Stomach (tissue), 9 donors: ENCODE results near the gene SMYD3. TPM values are rescaled to one million over a fixed set of nuclear protein-coding genes. Genes with fewer than 3 reads are reported as not detected.

ENCODE experiments used
- DNase-seq, 2 donors: peaks; one replicate each; pipeline versions ENCODE4 v3.0.0 to v3.0.0-alpha.2; 2013 to 2019
- H3K27ac ChIP-seq, 5 donors: fragments of 200-600 bp in 4 of 5; sonication (generic) in 4 of 5; one replicate each; pipeline ENCODE4 v1.5.1; 2013 to 2019; ENCODE audit warnings: mild to moderate bottlenecking in 1 of 5, moderate library complexity in 1 of 5
- H3K27me3 ChIP-seq, 3 donors: fragments of 200-600 bp; sonication (generic); one replicate each; pipeline ENCODE4 v1.5.1; 2017 to 2019; ENCODE audit warnings: mixed run types in 1 of 3
- H3K36me3 ChIP-seq, 4 donors: fragments of 200-600 bp; sonication (generic); 1 replicate in 3 of 4; 2 replicates in 1 of 4; pipeline ENCODE4 v1.5.1; 2016 to 2019
- H3K4me1 ChIP-seq, 4 donors: fragments of 200-600 bp; sonication (generic); one replicate each; pipeline ENCODE4 v1.5.1; 2016 to 2019
- H3K4me3 ChIP-seq, 4 donors: fragments of 200-600 bp; sonication (generic) in 3 of 4; one replicate each; pipeline ENCODE4 v1.5.1; 2016 to 2019; ENCODE audit warnings: mild to moderate bottlenecking in 1 of 4
- H3K9me3 ChIP-seq, 4 donors: fragments of 200-600 bp; sonication (generic); one replicate each; pipeline ENCODE4 v1.5.1; 2016 to 2019
- EP300 ChIP-seq: sonication (generic); formaldehyde crosslinking; IDR thresholded peaks from one replicate; pipeline ENCODE4 v1.6.1; 2017; ENCODE audit warnings: antibody characterized with exemption
- POLR2A ChIP-seq, 4 donors: fragments of 450-650 bp; IDR thresholded peaks; one replicate each; pipeline ENCODE4 v1.6.1; 2016; ENCODE audit warnings: antibody characterized with exemption in 4 of 4, control low read depth in 2 of 4, mild to moderate bottlenecking in 1 of 4, moderate library complexity in 1 of 4
- POLR2AphosphoS5 ChIP-seq, 3 donors: sonication (generic); formaldehyde crosslinking; IDR thresholded peaks; one replicate each; pipeline ENCODE4 v1.6.1; 2016; ENCODE audit warnings: antibody characterized with exemption in 3 of 3
- WGBS, 5 donors: extraction: QIAGEN DNeasy Blood & Tissue Kit in 3 of 5; methylation state at CpG; one replicate each; pipeline versions ENCODE4 v1.1.5 to v1.1.7; 2013 to 2018; 5-methylcytosine and 5-hydroxymethylcytosine counted together
- intact Hi-C: fragments of 100-400 bp; cut with DNase I; formaldehyde crosslinking; loops from one replicate; pipeline ENCODE4 v1.15.1; 2023; ENCODE audit warnings: low total_unique reads
- polyA plus RNA-seq, 3 donors: library from polyadenylated mRNA; stranded (reverse); fragments of 200-250 nt; gene quantifications; one replicate each; pipeline ENCODE4 v1.2.3, GENCODE V29; 2013
- total RNA-seq, 5 donors: library from RNA; depleted of rRNA; stranded (reverse); fragments of >200 nt; gene quantifications; one replicate each; pipeline versions ENCODE4 v1.1.0 to v1.2.3, GENCODE V29; 2014 to 2016
- TF ChIP-seq, protein P1 (sequence below), 7 experiments: fragments of 450-650 bp in 4 of 7; fragments of 200-600 bp in 3 of 7; sonication (generic) in 3 of 7; IDR thresholded peaks; one replicate each; pipeline ENCODE4 v1.5.1; 2016 to 2019; ENCODE audit warnings: antibody characterized with exemption in 7 of 7, control low read depth in 2 of 7, mild to moderate bottlenecking in 1 of 7
- donor health status: healthy with polysubstance abuse.
- donor health status: Bipolar disorder and iron deficiency.
- donor health status: healthy.

Gene SMYD3
- total and polyA plus RNA-seq, 8 donors = 6.4 to 196 (median 27.8) TPM

DNA sequence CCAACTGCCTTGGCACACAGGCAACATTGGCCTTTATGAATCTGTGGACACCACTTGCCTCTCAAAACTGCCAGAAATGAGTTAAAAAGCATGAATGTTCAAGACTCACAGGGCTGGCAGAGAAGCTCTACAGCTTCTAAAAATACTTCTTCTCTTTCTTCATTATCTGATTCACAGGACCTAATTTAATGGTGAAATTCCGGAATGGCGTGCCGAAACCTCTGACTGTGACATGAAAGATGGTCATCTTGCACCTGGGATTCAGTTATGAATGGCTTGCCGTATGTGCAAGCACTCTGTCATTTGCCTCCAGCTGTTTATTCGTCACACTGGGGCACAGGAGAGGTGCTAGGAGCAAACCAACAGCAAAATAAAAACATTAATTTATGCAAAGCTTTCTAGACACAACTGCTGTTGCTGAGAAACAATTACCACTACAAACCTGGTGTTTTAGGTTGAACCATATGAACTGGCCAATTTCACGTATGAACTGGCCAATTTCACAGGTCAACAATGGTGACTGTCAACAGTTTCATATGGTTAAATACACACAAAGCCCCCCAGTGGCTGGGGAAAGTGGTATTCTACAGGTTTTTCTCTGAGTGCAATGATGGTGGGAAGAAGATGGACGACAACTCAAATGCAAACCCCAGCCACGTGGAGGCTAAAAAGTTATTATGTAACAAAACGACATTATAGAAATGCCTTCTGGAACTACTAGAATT is 704.0 kb downstream of the SMYD3 start:
- DNase-seq = no peak
- TF ChIP-seq EP300 (no peak), POLR2AphosphoS5 (IDR thresholded peaks at IDR 0.05) (no peak), POLR2A (IDR thresholded peaks at IDR 0.05) (no peak)
- TF ChIP-seq, protein P1, sequence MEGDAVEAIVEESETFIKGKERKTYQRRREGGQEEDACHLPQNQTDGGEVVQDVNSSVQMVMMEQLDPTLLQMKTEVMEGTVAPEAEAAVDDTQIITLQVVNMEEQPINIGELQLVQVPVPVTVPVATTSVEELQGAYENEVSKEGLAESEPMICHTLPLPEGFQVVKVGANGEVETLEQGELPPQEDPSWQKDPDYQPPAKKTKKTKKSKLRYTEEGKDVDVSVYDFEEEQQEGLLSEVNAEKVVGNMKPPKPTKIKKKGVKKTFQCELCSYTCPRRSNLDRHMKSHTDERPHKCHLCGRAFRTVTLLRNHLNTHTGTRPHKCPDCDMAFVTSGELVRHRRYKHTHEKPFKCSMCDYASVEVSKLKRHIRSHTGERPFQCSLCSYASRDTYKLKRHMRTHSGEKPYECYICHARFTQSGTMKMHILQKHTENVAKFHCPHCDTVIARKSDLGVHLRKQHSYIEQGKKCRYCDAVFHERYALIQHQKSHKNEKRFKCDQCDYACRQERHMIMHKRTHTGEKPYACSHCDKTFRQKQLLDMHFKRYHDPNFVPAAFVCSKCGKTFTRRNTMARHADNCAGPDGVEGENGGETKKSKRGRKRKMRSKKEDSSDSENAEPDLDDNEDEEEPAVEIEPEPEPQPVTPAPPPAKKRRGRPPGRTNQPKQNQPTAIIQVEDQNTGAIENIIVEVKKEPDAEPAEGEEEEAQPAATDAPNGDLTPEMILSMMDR (IDR thresholded peaks at IDR 0.05) = no peak
- no peak overlapping the region for H3K4me3 ChIP-seq
- intact Hi-C loops = no loop called here
- no peak overlapping the region for H3K27ac ChIP-seq
- 92 to 98% (median 96%) methylated on average over 9 of the region's 9 CpGs for WGBS, 5 donors
- H3K9me3 ChIP-seq = no peaks in the 10 kb centered on the region
- no peaks in the 10 kb centered on the region for H3K36me3 ChIP-seq
- H3K27me3 ChIP-seq = no peaks in the 10 kb centered on the region
- no peaks in the 10 kb centered on the region for H3K4me1 ChIP-seq

DNA sequence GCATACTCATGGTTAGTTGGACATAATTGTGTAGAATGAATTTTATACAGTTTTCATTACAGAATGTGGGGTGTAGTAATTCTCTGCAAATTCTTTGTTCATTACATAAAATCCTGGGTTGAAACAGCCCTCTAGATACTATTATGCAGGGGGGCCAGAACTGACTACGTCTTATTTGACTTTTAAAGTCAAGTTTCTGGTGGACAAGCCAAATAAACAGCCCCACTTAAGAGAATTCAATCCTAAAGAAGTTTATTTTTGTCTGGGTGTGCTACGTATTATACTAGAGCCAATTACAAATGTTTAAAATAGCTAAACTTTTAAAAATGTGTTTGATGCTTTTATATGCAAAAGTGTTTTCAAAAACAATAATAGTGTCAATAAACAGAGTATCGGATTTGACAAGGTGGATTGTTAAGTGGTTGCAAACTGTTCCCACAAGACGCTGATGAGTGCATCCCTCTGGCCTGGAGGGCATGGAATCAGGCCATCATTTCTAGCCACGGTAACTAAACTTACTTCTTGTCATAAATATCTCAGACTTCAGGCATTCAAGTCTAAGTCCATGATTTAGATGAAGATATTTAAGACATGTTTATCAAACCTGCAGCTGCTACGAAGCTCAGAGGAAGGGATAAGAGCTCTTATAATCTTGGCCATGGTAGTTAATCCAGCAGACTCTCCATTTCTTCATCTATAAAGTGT is 706.0 kb downstream of the SMYD3 start:
- intact Hi-C loops = no loop called here
- no peak for DNase-seq
- no peak overlapping the region for H3K27ac ChIP-seq
- TF ChIP-seq, protein P1 (IDR thresholded peaks at IDR 0.05) = no peak
- TF ChIP-seq POLR2AphosphoS5 (IDR thresholded peaks at IDR 0.05) (no peak), EP300 (no peak)
- no peaks in the 10 kb centered on the region for H3K9me3 ChIP-seq
- no peaks in the 10 kb centered on the region for H3K27me3 ChIP-seq
- H3K36me3 ChIP-seq = no peaks in the 10 kb centered on the region
- 71 to 86% (median 78%) methylated on average over 6 of the region's 6 CpGs for WGBS, 5 donors
- no peak overlapping the region for H3K4me3 ChIP-seq
- H3K4me1 ChIP-seq = no peaks in the 10 kb centered on the region

DNA sequence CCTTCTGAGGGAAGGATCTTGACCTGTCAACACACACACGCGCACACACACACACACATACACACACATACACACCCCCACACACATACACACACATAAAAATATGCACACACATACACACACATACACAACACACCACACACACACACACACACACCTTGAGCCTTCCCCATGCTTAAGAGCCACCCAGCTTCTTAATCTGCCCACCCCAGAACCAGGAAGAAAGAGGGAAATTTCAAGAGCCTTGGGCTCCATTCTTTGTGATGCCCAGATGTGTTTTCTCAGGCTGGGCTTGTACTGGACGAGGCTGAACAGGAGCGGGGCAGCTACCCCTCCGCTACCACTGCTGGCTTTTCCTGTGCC is 708.7 kb downstream of the SMYD3 start:
- TF ChIP-seq EP300 (no peak), POLR2A (IDR thresholded peaks at IDR 0.05) (no peak), POLR2AphosphoS5 (IDR thresholded peaks at IDR 0.05) (no peak)
- TF ChIP-seq, protein P1 (IDR thresholded peaks at IDR 0.05) = no peak

DNA sequence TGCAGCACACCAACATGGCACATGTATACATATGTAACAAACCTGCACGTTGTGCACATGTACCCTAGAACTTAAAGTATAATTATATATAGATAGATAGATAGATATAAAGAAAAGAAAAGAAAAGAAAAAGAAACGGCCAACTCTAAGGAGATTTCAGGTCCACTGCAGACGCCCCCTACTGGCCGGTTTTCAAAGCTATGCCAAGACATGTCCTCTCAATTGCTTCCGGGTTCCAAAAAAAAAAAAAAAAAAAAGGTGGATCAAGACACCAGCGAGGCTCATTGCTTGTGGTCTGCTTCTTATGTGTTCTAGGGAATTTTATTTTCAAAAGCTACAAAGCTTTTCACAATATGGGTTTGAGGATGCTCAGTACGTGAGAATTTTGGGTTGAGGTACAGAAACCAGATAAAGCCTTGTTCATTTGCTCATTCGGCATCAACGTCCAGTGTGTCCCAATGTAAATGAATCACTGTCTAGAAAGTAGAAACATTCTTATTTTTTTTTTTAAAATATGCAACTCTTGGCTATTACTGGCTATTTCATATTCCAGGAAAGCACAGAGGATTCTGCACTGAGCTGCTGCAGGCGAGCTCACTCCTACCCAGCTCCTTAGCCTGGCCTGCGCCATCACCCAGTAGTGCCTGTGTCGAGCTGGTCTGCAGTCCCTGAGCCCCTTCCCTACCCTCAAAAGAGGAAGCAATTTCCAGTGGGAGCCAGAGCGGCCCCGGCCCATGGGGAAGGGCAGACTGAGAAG is 709.3 kb downstream of the SMYD3 start:
- TF ChIP-seq POLR2A (IDR thresholded peaks at IDR 0.05) = no peak
- no peak for TF ChIP-seq POLR2AphosphoS5 (IDR thresholded peaks at IDR 0.05)
- no peak for TF ChIP-seq EP300
- TF ChIP-seq, protein P1 (IDR thresholded peaks at IDR 0.05) = no peak
- no peak for DNase-seq
- H3K27me3 ChIP-seq = no peaks in the 10 kb centered on the region
- H3K4me3 ChIP-seq = no peak overlapping the region
- no peaks in the 10 kb centered on the region for H3K36me3 ChIP-seq
- no peaks in the 10 kb centered on the region for H3K9me3 ChIP-seq
- WGBS, 5 donors = 77 to 82% (median 78%) methylated on average over 12 to 14 of the region's 14 CpGs
- intact Hi-C loops = no loop called here
- no peaks in the 10 kb centered on the region for H3K4me1 ChIP-seq
- no peak overlapping the region for H3K27ac ChIP-seq

More for the DNA sequence above, 708.7 kb downstream of the SMYD3 start:
- WGBS, 5 donors = 63 to 100% (median 84%) methylated on average over 3 to 5 of the region's 5 CpGs
- no peak overlapping the region for H3K4me3 ChIP-seq
- H3K27me3 ChIP-seq = no peaks in the 10 kb centered on the region
- intact Hi-C loops = no loop called here
- H3K36me3 ChIP-seq = no peaks in the 10 kb centered on the region
- no peak overlapping the region for H3K27ac ChIP-seq
- no peaks in the 10 kb centered on the region for H3K4me1 ChIP-seq
- no peak for DNase-seq
- H3K9me3 ChIP-seq = no peaks in the 10 kb centered on the region
